RWPE1 (cell line): Measurements from ENCODE around the gene LRP1B.
A peak's percentile ranks its signal among the peaks of the same experiment; 100 is the strongest.

Experiments used
- CTCF ChIA-PET: fragments of 350-600 bp; sonication (Branson Sonifier 250); formaldehyde crosslinking; extraction: SDS; loops from one replicate; lab custom pipeline; 2021; lab: Yijun Ruan, JAX
- POLR2A ChIA-PET: fragments of 400-600 bp; formaldehyde crosslinking; extraction: SDS; loops from one replicate; lab custom pipeline; 2020; ENCODE audit warnings: antibody characterized with exemption; ENCODE audit not compliant: low non-redundant PET; lab: Yijun Ruan, JAX
- DNase-seq: peaks from one replicate; pipeline ENCODE4 v3.0.0; 2012; ENCODE audit warnings: low spot score
- H3K27ac ChIP-seq: fragments of 450-650 bp; 2 replicates; pipeline ENCODE4 v1.5.1; 2017
- CTCF ChIP-seq: fragments of 450-650 bp; conservative IDR thresholded peaks from 2 replicates; pipeline ENCODE4 v1.5.1; 2017; ENCODE audit warnings: low read depth, mild to moderate bottlenecking

Gene LRP1B

GRCh38 chr2:141362311-141362710 is 768.5 kb downstream of the LRP1B start:
- DNase-seq = no peak
- POLR2A ChIA-PET = no interaction called here
- H3K27ac ChIP-seq = no peak overlapping the region
- no peak for TF ChIP-seq CTCF
- CTCF ChIA-PET = no interaction called here

GRCh38 chr2:141348481-141348880 is 782.3 kb downstream of the LRP1B start:
- no peak for TF ChIP-seq CTCF
- ChIA-PET POLR2A (no interaction called here), CTCF (no interaction called here)
- H3K27ac ChIP-seq = no peak overlapping the region
- no peak for DNase-seq

- no peak overlapping the region for H3K27ac ChIP-seq
- ChIA-PET POLR2A (no interaction called here), CTCF (interaction anchor here (0.6 kb wide), 1 partner anchor 429 kb away, joined by 3 read pairs; no protein-coding TSS in a partner anchor)
- no peak for TF ChIP-seq CTCF
- DNase-seq = peak; percentile 0
Measured at GRCh38 chr2:141341444-141341843, 789.4 kb downstream of the LRP1B start.

- TF ChIP-seq CTCF = no peak
- DNase-seq = peak; percentile 20
- no peak overlapping the region for H3K27ac ChIP-seq
- CTCF ChIA-PET = no interaction called here
- POLR2A ChIA-PET = no interaction called here
Measured at GRCh38 chr2:141331127-141331526, 799.7 kb downstream of the LRP1B start.

- H3K27ac ChIP-seq = no peak overlapping the region
- no peak for TF ChIP-seq CTCF
- ChIA-PET CTCF (no interaction called here), POLR2A (no interaction called here)
- DNase-seq = no peak
Measured at GRCh38 chr2:141329964-141330363, 800.9 kb downstream of the LRP1B start.

GRCh38 chr2:141323571-141323970 is 807.2 kb downstream of the LRP1B start:
- ChIA-PET CTCF (no interaction called here), POLR2A (no interaction called here)
- no peak for TF ChIP-seq CTCF
- no peak for DNase-seq
- H3K27ac ChIP-seq = no peak overlapping the region

GRCh38 chr2:141317986-141318385 is 812.8 kb downstream of the LRP1B start:
- no peak overlapping the region for H3K27ac ChIP-seq
- ChIA-PET CTCF (interaction anchor here (0.6 kb wide), 1 partner anchor 125 kb away, joined by 3 read pairs; no protein-coding TSS in a partner anchor), POLR2A (no interaction called here)
- TF ChIP-seq CTCF = no peak
- DNase-seq = no peak
